ENCODE data around the gene RANBP17.

Gene RANBP17

GRCh38 chr5:171102877-171103610 lies 241.2 kb downstream of the RANBP17 start:
- no peak for DNase-seq

- DNase-seq = no peak
Measured at GRCh38 chr5:171107669-171108068, 245.9 kb downstream of the RANBP17 start.

GRCh38 chr5:171115519-171115918 lies 253.7 kb downstream of the RANBP17 start:
- DNase-seq = no peak

- DNase-seq = no peak
Measured at GRCh38 chr5:171116719-171117118, 254.9 kb downstream of the RANBP17 start.

- no peak for DNase-seq
Measured at GRCh38 chr5:171120986-171121622, 259.3 kb downstream of the RANBP17 start.

- no peak for DNase-seq
Measured at GRCh38 chr5:171121638-171122037, 259.8 kb downstream of the RANBP17 start.

- no peak for DNase-seq
Measured at GRCh38 chr5:171122372-171122771, 260.6 kb downstream of the RANBP17 start.

- DNase-seq = no peak
Measured at GRCh38 chr5:171123417-171123816, 261.6 kb downstream of the RANBP17 start.

- DNase-seq = no peak
Measured at GRCh38 chr5:171127314-171127713, 265.5 kb downstream of the RANBP17 start.

- no peak for DNase-seq
Measured at GRCh38 chr5:171128136-171128535, 266.3 kb downstream of the RANBP17 start.

- DNase-seq = no peak
Measured at GRCh38 chr5:171129308-171129707, 267.5 kb downstream of the RANBP17 start.

GRCh38 chr5:171131497-171131896 lies 269.7 kb downstream of the RANBP17 start:
- DNase-seq = no peak

GRCh38 chr5:171137768-171138525 lies 276.1 kb downstream of the RANBP17 start:
- no peak for DNase-seq

- DNase-seq = no peak
Measured at GRCh38 chr5:171139227-171139626, 277.4 kb downstream of the RANBP17 start.

GRCh38 chr5:171142617-171143016 lies 280.8 kb downstream of the RANBP17 start:
- DNase-seq = no peak

GRCh38 chr5:171143171-171143570 lies 281.4 kb downstream of the RANBP17 start:
- no peak for DNase-seq

GRCh38 chr5:171143926-171144325 lies 282.1 kb downstream of the RANBP17 start:
- DNase-seq = no peak

GRCh38 chr5:171149333-171149732 lies 287.5 kb downstream of the RANBP17 start:
- DNase-seq = no peak

- DNase-seq = no peak
Measured at GRCh38 chr5:171149772-171150171, 288.0 kb downstream of the RANBP17 start.

- DNase-seq = no peak
Measured at GRCh38 chr5:171152382-171152781, 290.6 kb downstream of the RANBP17 start.

GRCh38 chr5:171155621-171156020 lies 293.8 kb downstream of the RANBP17 start:
- DNase-seq = no peak

- DNase-seq = no peak
Measured at GRCh38 chr5:171157276-171157675, 295.5 kb downstream of the RANBP17 start.

- no peak for DNase-seq
Measured at GRCh38 chr5:171157775-171158174, 296.0 kb downstream of the RANBP17 start.

- DNase-seq = no peak
Measured at GRCh38 chr5:171158581-171158980, 296.8 kb downstream of the RANBP17 start.

Data from GF-D8 (cell line).